ENCODE data around the gene RMRP.

DNA sequence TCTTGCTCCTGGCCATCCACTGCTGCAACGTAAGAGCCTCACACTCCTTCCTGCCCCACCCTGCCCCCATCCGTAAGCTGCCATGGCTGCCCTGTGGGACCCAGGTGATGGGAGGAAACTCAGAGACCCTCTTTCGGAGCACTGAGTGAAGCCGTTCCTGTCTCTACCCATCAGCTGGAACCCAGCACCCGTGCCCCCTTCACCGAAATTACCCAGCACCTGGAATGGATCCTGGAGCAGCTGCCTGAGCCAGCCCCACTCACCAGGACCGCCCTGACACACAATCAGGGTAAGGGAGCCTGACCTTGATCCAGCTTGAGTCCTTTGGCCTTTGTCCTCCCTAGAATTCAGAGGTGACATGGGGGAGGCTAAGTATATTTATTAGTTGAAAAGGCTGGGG lies 49.6 kb downstream of the RMRP start:
- no peak for TF ChIP-seq EZH2 (IDR thresholded peaks at IDR 0.05; ENCODE audit: low read length, unreplicated experiment)
- TF ChIP-seq CTCF (conservative IDR thresholded peaks at IDR 0.05; ENCODE audit: low read depth, low read length) = no peak
